Prostate gland (tissue), 2 donors: ENCODE results near the gene MCAM. TPM values are rescaled to one million over a fixed set of nuclear protein-coding genes. Genes with fewer than 3 reads are reported as not detected.

ENCODE experiments used
- DNase-seq: peaks from one replicate; pipeline ENCODE4 v3.0.0-alpha.2; 2019; ENCODE audit warnings: low spot score
- H3K27ac ChIP-seq, 2 donors: fragments of 200-600 bp; sonication (generic); 2 replicates each; pipeline ENCODE4 v1.5.1; 2017 to 2019
- H3K27me3 ChIP-seq: fragments of 200-600 bp; sonication (generic); replicated peaks from 2 replicates; pipeline ENCODE4 v1.5.1; 2019; ENCODE audit not compliant: insufficient read depth
- H3K36me3 ChIP-seq, 2 donors: fragments of 200-600 bp; sonication (generic); 1 replicate in 1 of 2; 2 replicates in 1 of 2; pipeline versions ENCODE4 v1.5.1 to v1.8.1; 2017 to 2019
- H3K4me1 ChIP-seq: fragments of 200-600 bp; sonication (generic); replicated peaks from 2 replicates; pipeline ENCODE4 v1.5.1; 2019
- H3K4me3 ChIP-seq, 2 donors: fragments of 200-600 bp; sonication (generic); 2 replicates each; pipeline ENCODE4 v1.5.1; 2017 to 2019
- H3K9me3 ChIP-seq: fragments of 200-600 bp; sonication (generic); 2 replicates; pipeline ENCODE4 v1.5.1; 2017
- POLR2A ChIP-seq: fragments of 450-650 bp; IDR thresholded peaks from one replicate; pipeline ENCODE4 v1.6.1; 2016; ENCODE audit warnings: antibody characterized with exemption, mild to moderate bottlenecking
- POLR2AphosphoS5 ChIP-seq: sonication (generic); formaldehyde crosslinking; IDR thresholded peaks from one replicate; pipeline ENCODE4 v1.6.1; 2017; ENCODE audit warnings: antibody characterized with exemption
- WGBS: methylation state at CpG from one replicate; pipeline ENCODE4 v1.1.5; 2018; 5-methylcytosine and 5-hydroxymethylcytosine counted together
- intact Hi-C: fragments of 100-400 bp; cut with DNase I; formaldehyde crosslinking; loops from one replicate; pipeline ENCODE4 v1.14.2; 2022
- total RNA-seq, 2 donors: library from RNA; depleted of rRNA; stranded (reverse); fragments of >200 nt; gene quantifications; one replicate each; pipeline ENCODE4 v1.1.0, GENCODE V29; 2016
- TF ChIP-seq, protein P1 (sequence below), 4 experiments: fragments of 200-600 bp in 2 of 4; fragments of 450-650 bp in 2 of 4; sonication (generic) in 2 of 4; IDR thresholded peaks; 1 replicate in 3 of 4; 2 replicates in 1 of 4; pipeline ENCODE4 v1.5.1; 2016 to 2019; ENCODE audit warnings: antibody characterized with exemption in 4 of 4, mild to moderate bottlenecking in 2 of 4, moderate library complexity in 2 of 4

The MCAM gene
- total RNA-seq, 2 donors from 2014 or later, result 156 to 292 TPM

DNA sequence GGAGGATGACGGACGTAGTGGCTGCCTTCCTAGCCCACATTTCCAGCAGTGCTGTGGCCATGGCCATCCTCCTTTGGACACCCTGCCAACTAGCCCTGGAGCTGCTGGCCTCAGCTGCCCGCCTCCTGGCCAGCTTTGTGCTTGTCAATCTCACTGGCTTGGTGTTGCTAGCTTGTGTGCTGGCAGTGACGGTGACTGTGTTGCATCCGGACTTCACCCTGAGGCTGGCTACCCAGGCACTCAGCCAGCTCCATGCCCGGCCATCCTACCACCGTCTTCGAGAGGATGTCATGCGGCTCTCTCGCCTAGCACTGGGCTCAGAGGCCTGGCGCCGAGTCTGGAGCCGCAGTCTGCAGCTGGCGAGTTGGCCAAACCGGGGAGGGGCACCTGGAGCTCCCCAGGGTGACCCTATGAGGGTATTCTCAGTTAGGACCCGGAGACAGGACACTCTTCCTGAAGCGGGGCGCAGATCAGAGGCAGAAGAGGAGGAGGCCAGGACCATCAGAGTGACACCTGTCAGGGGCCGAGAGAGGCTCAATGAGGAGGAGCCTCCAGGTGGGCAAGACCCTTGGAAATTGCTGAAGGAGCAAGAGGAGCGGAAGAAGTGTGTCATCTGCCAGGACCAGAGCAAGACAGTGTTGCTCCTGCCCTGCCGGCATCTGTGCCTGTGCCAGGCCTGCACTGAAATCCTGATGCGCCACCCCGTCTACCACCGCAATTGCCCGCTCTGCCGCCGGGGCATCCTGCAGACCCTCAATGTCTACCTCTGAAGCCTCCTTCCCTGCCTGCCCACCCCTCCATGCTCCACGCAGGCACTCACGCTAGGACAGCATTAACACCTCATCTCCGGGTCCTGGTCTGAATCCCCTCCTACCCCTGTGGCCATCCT, 19.0 kb upstream of the MCAM start:
- no peaks in the 10 kb centered on the region for H3K27me3 ChIP-seq
- no peak overlapping the region for H3K27ac ChIP-seq
- H3K36me3 ChIP-seq, result no peaks in the 10 kb centered on the region
- H3K4me1 ChIP-seq, result peaks cover 20% of the 10 kb centered on the region
- no peak for DNase-seq
- WGBS, result 88% methylated on average over 30 of the region's 30 CpGs
- no peak overlapping the region for H3K4me3 ChIP-seq
- no peaks in the 10 kb centered on the region for H3K9me3 ChIP-seq
- intact Hi-C loops, result no loop called here
- TF ChIP-seq, protein P1, sequence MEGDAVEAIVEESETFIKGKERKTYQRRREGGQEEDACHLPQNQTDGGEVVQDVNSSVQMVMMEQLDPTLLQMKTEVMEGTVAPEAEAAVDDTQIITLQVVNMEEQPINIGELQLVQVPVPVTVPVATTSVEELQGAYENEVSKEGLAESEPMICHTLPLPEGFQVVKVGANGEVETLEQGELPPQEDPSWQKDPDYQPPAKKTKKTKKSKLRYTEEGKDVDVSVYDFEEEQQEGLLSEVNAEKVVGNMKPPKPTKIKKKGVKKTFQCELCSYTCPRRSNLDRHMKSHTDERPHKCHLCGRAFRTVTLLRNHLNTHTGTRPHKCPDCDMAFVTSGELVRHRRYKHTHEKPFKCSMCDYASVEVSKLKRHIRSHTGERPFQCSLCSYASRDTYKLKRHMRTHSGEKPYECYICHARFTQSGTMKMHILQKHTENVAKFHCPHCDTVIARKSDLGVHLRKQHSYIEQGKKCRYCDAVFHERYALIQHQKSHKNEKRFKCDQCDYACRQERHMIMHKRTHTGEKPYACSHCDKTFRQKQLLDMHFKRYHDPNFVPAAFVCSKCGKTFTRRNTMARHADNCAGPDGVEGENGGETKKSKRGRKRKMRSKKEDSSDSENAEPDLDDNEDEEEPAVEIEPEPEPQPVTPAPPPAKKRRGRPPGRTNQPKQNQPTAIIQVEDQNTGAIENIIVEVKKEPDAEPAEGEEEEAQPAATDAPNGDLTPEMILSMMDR (IDR thresholded peaks at IDR 0.05), result no peak
- no peak for TF ChIP-seq POLR2A
- no peak for TF ChIP-seq POLR2AphosphoS5

DNA sequence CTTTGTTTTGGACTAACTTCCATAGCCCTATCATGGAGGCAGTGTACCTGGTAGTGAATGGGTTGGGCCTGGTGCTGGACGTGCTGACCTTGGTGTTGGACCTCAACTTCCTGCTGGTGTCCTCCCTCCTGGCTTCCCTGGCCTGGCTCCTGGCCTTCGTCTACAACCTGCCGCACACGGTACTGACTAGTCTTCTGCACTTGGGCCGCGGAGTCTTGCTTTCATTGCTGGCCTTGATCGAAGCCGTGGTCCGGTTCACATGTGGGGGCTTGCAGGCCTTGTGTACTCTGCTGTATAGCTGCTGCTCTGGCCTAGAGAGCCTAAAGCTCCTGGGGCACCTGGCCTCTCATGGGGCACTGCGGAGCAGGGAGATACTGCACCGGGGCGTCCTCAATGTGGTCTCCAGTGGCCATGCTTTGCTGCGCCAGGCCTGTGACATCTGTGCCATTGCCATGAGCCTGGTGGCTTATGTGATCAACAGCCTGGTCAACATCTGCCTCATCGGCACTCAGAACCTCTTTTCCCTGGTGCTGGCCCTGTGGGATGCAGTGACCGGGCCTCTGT, 18.2 kb upstream of the MCAM start:
- no peaks in the 10 kb centered on the region for H3K27me3 ChIP-seq
- TF ChIP-seq POLR2A (no peak), POLR2AphosphoS5 (no peak)
- TF ChIP-seq, protein P1 (IDR thresholded peaks at IDR 0.05), result no peak
- WGBS, result 62% methylated on average over 15 of the region's 15 CpGs
- H3K27ac ChIP-seq, result peak overlapping the region; percentile 77 to 80
- H3K4me1 ChIP-seq, result peaks cover 12% of the 10 kb centered on the region
- no peaks in the 10 kb centered on the region for H3K9me3 ChIP-seq
- H3K36me3 ChIP-seq, result no peaks in the 10 kb centered on the region
- peak overlapping the region; percentile 63 to 84 for H3K4me3 ChIP-seq
- intact Hi-C loops, result no loop called here
- no peak for DNase-seq

DNA sequence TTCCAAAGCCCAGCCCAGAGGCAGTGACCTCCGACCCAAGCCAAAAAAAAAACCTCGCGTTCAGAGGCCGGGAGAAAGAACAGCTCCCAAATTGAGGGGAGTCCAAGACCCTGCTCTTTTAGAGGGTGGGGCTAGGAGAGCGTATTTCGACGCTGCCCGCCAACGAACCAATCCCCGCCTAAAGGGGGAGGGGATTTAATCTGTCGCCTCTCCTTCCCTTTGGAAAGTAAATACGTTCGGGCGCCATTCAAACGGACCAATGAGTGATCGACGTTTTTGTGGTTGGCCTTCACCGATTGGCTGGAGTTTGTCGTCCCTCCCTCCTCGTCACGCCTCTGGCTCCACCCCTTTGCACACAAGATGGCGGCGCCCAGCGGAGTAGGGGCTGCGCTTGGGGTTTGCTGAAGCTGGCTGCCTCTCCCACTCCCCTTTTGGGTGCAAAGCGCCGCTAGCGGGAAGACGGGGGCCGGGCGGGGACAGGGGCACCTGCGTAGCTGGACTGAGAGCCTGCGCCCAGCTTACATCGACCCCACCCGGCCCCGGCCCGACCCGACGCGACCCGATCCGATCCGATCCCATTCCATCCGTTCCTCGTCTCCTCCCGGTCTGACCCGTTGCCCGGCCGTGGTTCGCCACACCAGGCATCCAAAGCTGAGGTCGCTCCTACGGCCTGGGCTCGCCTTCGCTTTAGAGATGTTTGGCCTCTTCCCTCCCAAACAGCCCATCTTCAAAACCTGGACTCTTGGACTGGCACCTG, 17.4 kb upstream of the MCAM start, which contains the start of gene RNF26:
Gene RNF26 (plus strand): TSS at position 354 of the 757 bp plus-strand sequence. CDS start 596 bp downstream, outside the sequence.
- WGBS, result 0% methylated on average over 48 of the region's 54 CpGs
- Histone ChIP-seq H3K27ac (peak within 1 kb of the TSS; percentile 77 to 80), H3K9me3 (no peaks in the 10 kb centered on the region), H3K4me1 (peaks cover 11% of the 10 kb centered on the region), H3K4me3 (peak within 1 kb of the TSS; percentile 63 to 84), H3K27me3 (no peaks in the 10 kb centered on the region), H3K36me3 (no peaks in the 10 kb centered on the region)
- DNase-seq, result peak; percentile 97
- TF ChIP-seq, protein P1 (IDR thresholded peaks at IDR 0.05), result no peak
- TF ChIP-seq POLR2AphosphoS5 (peak; percentile 95), POLR2A (peak; percentile 70)
- intact Hi-C loops, result no loop called here

- no peak for DNase-seq
- H3K36me3 ChIP-seq, result no peaks in the 10 kb centered on the region
- H3K4me1 ChIP-seq, result peaks cover 11% of the 10 kb centered on the region
- intact Hi-C loops, result no loop called here
- no peaks in the 10 kb centered on the region for H3K9me3 ChIP-seq
- 79% methylated on average over 4 of the region's 4 CpGs for WGBS
- no peak overlapping the region for H3K4me3 ChIP-seq
- no peak overlapping the region for H3K27ac ChIP-seq
- H3K27me3 ChIP-seq, result no peaks in the 10 kb centered on the region
- TF ChIP-seq, protein P1 (IDR thresholded peaks at IDR 0.05), result no peak
- TF ChIP-seq POLR2A (no peak), POLR2AphosphoS5 (no peak)
Measured at GRCh38 chr11:119332111-119332765, 15.3 kb upstream of the MCAM start.
